H1 (cell line): ENCODE measurements around the gene PCDHGA1. TPM values are rescaled to one million over a fixed set of nuclear protein-coding genes. Genes with fewer than 3 reads are reported as not detected.
A peak's percentile ranks its signal among the peaks of the same experiment; 100 is the strongest.

Source experiments
- CTCF ChIA-PET: fragments of 300-600 bp; sonication (Branson Sonifier 250); formaldehyde crosslinking; loops from one replicate; lab custom pipeline; 2021; ENCODE audit not compliant: partially characterized antibody; lab: Charles Lee
- POLR2A ChIA-PET: fragments of 300-600 bp; sonication (Branson Sonifier 250); formaldehyde crosslinking; loops from one replicate; lab custom pipeline; 2021; ENCODE audit warnings: inconsistent platforms; ENCODE audit not compliant: partially characterized antibody; lab: Charles Lee
- DNase-seq, 2 experiments: peaks; one replicate each; pipeline versions ENCODE4 v3.0.0 to v3.0.0-alpha.2; 2010 to 2022; ENCODE audit warnings: low spot score in 2 of 2, low read depth in 1 of 2, mixed read lengths in 1 of 2
- FAIRE-seq: peaks from 2 replicates; lab custom pipeline; 2011; peaks lifted over from hg19 to GRCh38; lab: Jason Lieb, UNC
- H2AFZ ChIP-seq: 2 replicates; pipeline ENCODE4 v1.8.1; 2012; ENCODE audit warnings: low read length, inconsistent platforms
- H2AK5ac ChIP-seq: 2 replicates; pipeline ENCODE4 v1.6.1; 2013; ENCODE audit warnings: low read depth, low read length
- H2BK120ac ChIP-seq: replicated peaks from 2 replicates; pipeline ENCODE3; 2013; ENCODE audit warnings: low read depth, low read length, inconsistent platforms
- H2BK12ac ChIP-seq: 2 replicates; pipeline ENCODE4 v1.6.1; 2013; ENCODE audit warnings: low read depth, low read length
- H2BK15ac ChIP-seq: 2 replicates; pipeline ENCODE4 v1.6.1; 2013; ENCODE audit warnings: low read length
- H2BK20ac ChIP-seq: 2 replicates; pipeline ENCODE4 v1.6.1; 2013; ENCODE audit warnings: low read length
- H2BK5ac ChIP-seq: 2 replicates; pipeline ENCODE4 v1.6.1; 2013; ENCODE audit warnings: low read depth, low read length
- H3K14ac ChIP-seq: 2 replicates; pipeline ENCODE4 v1.6.1; 2013; ENCODE audit warnings: inconsistent platforms; ENCODE audit not compliant: insufficient read length
- H3K18ac ChIP-seq: 2 replicates; pipeline ENCODE4 v1.6.1; 2013; ENCODE audit warnings: low read length; ENCODE audit errors: extremely low read depth
- H3K23ac ChIP-seq: 2 replicates; pipeline ENCODE4 v1.6.1; 2013; ENCODE audit warnings: inconsistent platforms; ENCODE audit not compliant: insufficient read length
- H3K23me2 ChIP-seq: 2 replicates; pipeline ENCODE4 v1.6.1; 2013; ENCODE audit warnings: low read depth, low read length
- H3K27ac ChIP-seq: 2 replicates; pipeline ENCODE4 v1.6.1; 2011; ENCODE audit warnings: low read depth, low read length, inconsistent platforms
- H3K27me3 ChIP-seq, 4 experiments: replicated peaks in 1 of 4; 1 replicate in 1 of 4; 2 replicates in 3 of 4; pipeline versions ENCODE4 v1.6.1 to v1.8.1; 2011 to 2013; ENCODE audit warnings: low read length in 3 of 4, mild to moderate bottlenecking in 3 of 4, inconsistent platforms in 2 of 4, mixed read lengths in 2 of 4, moderate library complexity in 1 of 4; ENCODE audit not compliant: control insufficient read depth in 3 of 4, insufficient read depth in 3 of 4; ENCODE audit errors: extremely low read depth in 1 of 4
- H3K36me3 ChIP-seq, 4 experiments: 2 replicates each; pipeline versions ENCODE4 v1.6.1 to v1.8.1; 2011 to 2013; ENCODE audit warnings: mild to moderate bottlenecking in 4 of 4, low read length in 3 of 4, moderate library complexity in 2 of 4, control low read depth in 1 of 4, inconsistent platforms in 1 of 4; ENCODE audit not compliant: insufficient read depth in 4 of 4, control insufficient read depth in 2 of 4
- H3K4ac ChIP-seq: replicated peaks from 2 replicates; pipeline ENCODE3; 2013; ENCODE audit warnings: low read length, low read depth, mixed read lengths, inconsistent platforms; ENCODE audit not compliant: insufficient read length
- H3K4me1 ChIP-seq, 4 experiments: replicated peaks in 1 of 4; 1 replicate in 1 of 4; 2 replicates in 3 of 4; pipeline versions ENCODE4 v1.6.1 to v1.8.1; 2011 to 2013; ENCODE audit warnings: low read length in 3 of 4, inconsistent platforms in 2 of 4, mixed read lengths in 1 of 4; ENCODE audit not compliant: insufficient read depth in 4 of 4, control insufficient read depth in 3 of 4
- H3K4me2 ChIP-seq, 2 experiments: 2 replicates each; pipeline versions ENCODE4 v1.6.1 to v1.8.1; 2011 to 2013; ENCODE audit warnings: low read depth in 2 of 2, low read length in 2 of 2, control low read depth in 1 of 2, inconsistent platforms in 1 of 2, mild to moderate bottlenecking in 1 of 2; ENCODE audit not compliant: insufficient read depth in 1 of 2
- H3K4me3 ChIP-seq, 4 experiments: fragments of 200-600, 300-600 bp in 1 of 4; sonication (generic), shearing (Covaris generic), sonication (Bioruptor Twin) in 1 of 4; 2 replicates each; pipeline versions ENCODE4 v1.5.1 to v1.8.1; 2011 to 2016; ENCODE audit warnings: low read length in 4 of 4, low read depth in 3 of 4, control low read depth in 2 of 4, inconsistent platforms in 2 of 4, mild to moderate bottlenecking in 2 of 4, mixed read lengths in 1 of 4, moderate library complexity in 1 of 4; ENCODE audit not compliant: insufficient read depth in 2 of 4; ENCODE audit errors: extremely low read depth in 1 of 4
- H3K56ac ChIP-seq: replicated peaks from 2 replicates; pipeline ENCODE3; 2013; ENCODE audit warnings: low read depth, mild to moderate bottlenecking, mixed read lengths, low read length, inconsistent platforms; ENCODE audit not compliant: insufficient read length
- H3K79me1 ChIP-seq: 2 replicates; pipeline ENCODE4 v1.6.1; 2013; ENCODE audit warnings: low read depth, low read length, control low read depth
- H3K79me2 ChIP-seq, 2 experiments: 2 replicates each; pipeline versions ENCODE4 v1.6.1 to v1.8.1; 2012 to 2013; ENCODE audit warnings: low read length in 2 of 2, mild to moderate bottlenecking in 2 of 2, inconsistent platforms in 1 of 2; ENCODE audit not compliant: insufficient read depth in 2 of 2, control insufficient read depth in 1 of 2
- H3K9ac ChIP-seq, 4 experiments: replicated peaks in 1 of 4; 1 replicate in 1 of 4; 2 replicates in 3 of 4; pipeline versions ENCODE4 v1.6.1 to v1.8.1; 2011 to 2013; ENCODE audit warnings: low read depth in 3 of 4, low read length in 3 of 4, control low read depth in 2 of 4, mild to moderate bottlenecking in 2 of 4, moderate library complexity in 2 of 4, inconsistent platforms in 1 of 4; ENCODE audit errors: extremely low read depth in 1 of 4
- H3K9me3 ChIP-seq, 2 experiments: 2 replicates each; pipeline versions ENCODE4 v1.6.1 to v1.8.1; 2012 to 2013; ENCODE audit warnings: mild to moderate bottlenecking in 2 of 2, moderate library complexity in 2 of 2, control low read depth in 1 of 2, inconsistent platforms in 1 of 2, low read depth in 1 of 2, low read length in 1 of 2, mixed read lengths in 1 of 2; ENCODE audit not compliant: insufficient read depth in 2 of 2
- H4K20me1 ChIP-seq, 2 experiments: replicated peaks in 1 of 2; 2 replicates each; pipeline versions ENCODE3 to v1.8.1; 2011 to 2013; ENCODE audit warnings: inconsistent platforms in 2 of 2, low read length in 2 of 2, mild to moderate bottlenecking in 1 of 2; ENCODE audit not compliant: insufficient read depth in 2 of 2, control insufficient read depth in 1 of 2
- H4K5ac ChIP-seq: 2 replicates; pipeline ENCODE4 v1.6.1; 2013; ENCODE audit warnings: low read length, low read depth, mixed read lengths, inconsistent platforms; ENCODE audit not compliant: insufficient read length
- H4K8ac ChIP-seq: 2 replicates; pipeline ENCODE4 v1.8.0; 2013; ENCODE audit warnings: mild to moderate bottlenecking, moderate library complexity, low read length, inconsistent platforms; ENCODE audit not compliant: insufficient read depth; ENCODE audit errors: extremely low read depth
- H4K91ac ChIP-seq: replicated peaks from 2 replicates; pipeline ENCODE3; 2013; ENCODE audit warnings: low read length, mixed read lengths, inconsistent platforms; ENCODE audit not compliant: insufficient read length
- BACH1 ChIP-seq: IDR thresholded peaks from 2 replicates; pipeline ENCODE4 v1.6.1; 2012; ENCODE audit warnings: low read length, improper control_type of control experiment
- CBX5 ChIP-seq: fragments of 300-800, 300-1000 bp; sonication (generic); IDR thresholded peaks from 2 replicates; pipeline ENCODE4 v1.7.1; 2016; ENCODE audit warnings: antibody characterized with exemption, low read length, low read depth
- CBX8 ChIP-seq: fragments of 300-800, 300-1000 bp; sonication (generic); IDR thresholded peaks from 2 replicates; pipeline ENCODE4 v1.7.1; 2016; ENCODE audit warnings: low read depth, low read length, borderline replicate concordance
- GTF2F1 ChIP-seq: IDR thresholded peaks from 2 replicates; pipeline ENCODE4 v1.6.1; 2012; ENCODE audit warnings: low read depth, low read length, improper control_type of control experiment, borderline replicate concordance
- KDM5A ChIP-seq: fragments of 200-600 bp; IDR thresholded peaks from 2 replicates; pipeline ENCODE4 v1.7.1; 2012; ENCODE audit warnings: mild to moderate bottlenecking, low read length, inconsistent platforms, mixed read lengths
- NRF1 ChIP-seq: IDR thresholded peaks from 2 replicates; pipeline ENCODE4 v1.6.1; 2011; ENCODE audit warnings: mild to moderate bottlenecking, low read depth, low read length, improper control_type of control experiment
- TAF7 ChIP-seq: optimal IDR thresholded peaks from 2 replicates; pipeline ENCODE3; 2011; ENCODE audit warnings: low read depth, mild to moderate bottlenecking, inconsistent platforms, low read length, moderate library complexity, borderline replicate concordance
- WGBS, 2 experiments: shearing (Covaris generic) in 1 of 2; methylation state at CpG; one replicate each; pipeline versions ENCODE4 v1.1.6 to v1.1.7; 2013 to 2015; ENCODE audit warnings: low lambda C conversion rate in 2 of 2, mixed read lengths in 2 of 2, inconsistent platforms in 1 of 2, low coverage in 1 of 2, missing lambda C conversion rate in 1 of 2; ENCODE audit not compliant: insufficient replicate concordance in 2 of 2, insufficient coverage in 1 of 2, insufficient read length in 1 of 2; ENCODE audit errors: extremely low coverage in 1 of 2, missing lambda C conversion rate in 1 of 2; 5-methylcytosine and 5-hydroxymethylcytosine counted together
- polyA plus RNA-seq, 7 experiments: library from polyadenylated mRNA; depleted of rRNA in 3 of 7; stranded (reverse) in 5 of 7; unstranded in 2 of 7; fragments of >200 nt in 5 of 7; fragments of 200-250 nt in 2 of 7; gene quantifications; 1 replicate in 5 of 7; 2 replicates in 1 of 7; 4 replicates in 1 of 7; pipeline versions ENCODE4 v1.2.1 to v1.2.3, GENCODE V29; 2011 to 2013; ENCODE audit warnings: missing spikeins in 2 of 7, mixed read lengths in 2 of 7
- total RNA-seq: library from RNA; stranded (reverse); fragmentation: NEBNext Ultra II Directional; extraction: Animal tissue kit (Norgen Biotek cat#: 25700); gene quantifications from 2 replicates; pipeline ENCODE4 v1.2.1, GENCODE V29; 2021
- TF ChIP-seq, protein P1 (sequence below): IDR thresholded peaks from 2 replicates; pipeline ENCODE4 v1.6.1; 2012; ENCODE audit warnings: inconsistent platforms
- TF ChIP-seq, protein P2 (sequence below): IDR thresholded peaks from 2 replicates; pipeline ENCODE4 v1.6.1; 2011; ENCODE audit warnings: low read length, improper control_type of control experiment

PCDHGA1 gene
- total and polyA plus RNA-seq, 2 of the 8 experiments (the other 6 are each of a cell fraction or from before 2014, with no cell fraction given) = 0.57 to 0.89 TPM

DNA sequence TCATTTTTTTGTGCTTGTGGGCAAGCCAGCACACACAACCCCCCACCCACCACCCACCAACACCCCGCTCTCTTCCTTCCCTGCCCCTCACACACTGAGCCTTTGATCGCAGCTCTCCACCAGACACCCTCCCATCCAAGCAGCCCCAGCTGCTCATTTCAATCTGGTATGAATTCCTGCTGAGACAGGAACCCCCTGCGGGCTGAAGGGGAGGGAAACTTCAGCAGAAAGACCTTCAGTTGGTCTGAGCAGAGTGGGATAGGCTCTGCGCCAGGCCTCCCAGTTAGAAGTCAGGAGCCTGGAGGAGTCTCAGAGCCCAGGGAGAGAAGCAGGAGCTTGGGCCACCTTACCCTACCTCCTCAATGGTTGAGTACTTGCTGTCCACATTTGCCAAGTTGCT lies 165.7 kb downstream of the PCDHGA1 start:
- H3K4ac ChIP-seq = peak overlapping the region; percentile 46
- H3K27me3 ChIP-seq = peaks cover 11 to 32% (median 28%) of the 10 kb centered on the region in 4 experiments; a peak in 6 of 7 replicates
- H3K23me2 ChIP-seq = peaks cover 24% of the 10 kb centered on the region; the same call in 1 of the 2 replicates
- no peak overlapping the region for H4K5ac ChIP-seq
- TF ChIP-seq GTF2F1 = no peak
- TF ChIP-seq, protein P1, sequence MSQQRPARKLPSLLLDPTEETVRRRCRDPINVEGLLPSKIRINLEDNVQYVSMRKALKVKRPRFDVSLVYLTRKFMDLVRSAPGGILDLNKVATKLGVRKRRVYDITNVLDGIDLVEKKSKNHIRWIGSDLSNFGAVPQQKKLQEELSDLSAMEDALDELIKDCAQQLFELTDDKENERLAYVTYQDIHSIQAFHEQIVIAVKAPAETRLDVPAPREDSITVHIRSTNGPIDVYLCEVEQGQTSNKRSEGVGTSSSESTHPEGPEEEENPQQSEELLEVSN = no peak
- TF ChIP-seq KDM5A = no peak
- TF ChIP-seq CBX8 = no peak
- TF ChIP-seq BACH1 = no peak
- TF ChIP-seq CBX5 = no peak
- no peak for TF ChIP-seq TAF7
- TF ChIP-seq, protein P2, sequence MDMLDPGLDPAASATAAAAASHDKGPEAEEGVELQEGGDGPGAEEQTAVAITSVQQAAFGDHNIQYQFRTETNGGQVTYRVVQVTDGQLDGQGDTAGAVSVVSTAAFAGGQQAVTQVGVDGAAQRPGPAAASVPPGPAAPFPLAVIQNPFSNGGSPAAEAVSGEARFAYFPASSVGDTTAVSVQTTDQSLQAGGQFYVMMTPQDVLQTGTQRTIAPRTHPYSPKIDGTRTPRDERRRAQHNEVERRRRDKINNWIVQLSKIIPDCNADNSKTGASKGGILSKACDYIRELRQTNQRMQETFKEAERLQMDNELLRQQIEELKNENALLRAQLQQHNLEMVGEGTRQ = no peak
- TF ChIP-seq NRF1 = no peak
- peaks cover 0 to under 1% of the 10 kb centered on the region in 2 experiments for H4K20me1 ChIP-seq
- H3K56ac ChIP-seq = no peak overlapping the region
- peak overlapping the region; percentile 78; the same call in 1 of the 2 replicates for H2BK12ac ChIP-seq
- no peak overlapping the region for H3K14ac ChIP-seq
- H3K79me1 ChIP-seq = peaks cover 4% of the 10 kb centered on the region
- 0 out of 2 replicates have a peak overlapping the region, but pooled peaks have one; percentile 66 for H2AK5ac ChIP-seq
- no peak for DNase-seq
- H2BK15ac ChIP-seq = peak overlapping the region; percentile 95; the same call in 1 of the 2 replicates
- no peaks in the 10 kb centered on the region for H3K9me3 ChIP-seq
- H4K8ac ChIP-seq = no peak overlapping the region; the same call in 1 of the 2 replicates
- H2AFZ ChIP-seq = no peak overlapping the region
- ChIA-PET POLR2A (interaction anchor here (0.7 to 1.1 kb wide), 4 partner anchors 11 to 17 kb away, joined by 3 to 4 read pairs (median 4); no protein-coding TSS in a partner anchor), CTCF (interaction anchor here (0.9 to 50.9 kb wide), 11 partner anchors 11 to 273 kb away, joined by 3 to 1236 read pairs (median 5); partner anchors contain the start of genes PCDHB14, PCDHGA10, PCDHGA11 and PCDHGA9)
- 40% methylated on average over 4 of the region's 4 CpGs; no CpG with 5 or more reads in 1 of the 2 experiments for WGBS, 2 experiments
- FAIRE-seq = no peak
- no peak overlapping the region for H3K27ac ChIP-seq
- no peaks in the 10 kb centered on the region for H3K36me3 ChIP-seq
- H3K23ac ChIP-seq = no peak overlapping the region
- peak overlapping the region in 1 of 4 experiments; percentile 41; a peak in 1 of 8 replicates for H3K4me3 ChIP-seq
- peak overlapping the region; percentile 94; the same call in 1 of the 2 replicates for H2BK5ac ChIP-seq
- H3K4me1 ChIP-seq = peaks cover 6 to 37% (median 25%) of the 10 kb centered on the region in 4 experiments
- H3K4me2 ChIP-seq = peak overlapping the region; percentile 55 to 82; a peak in 3 of 4 replicates
- peak overlapping the region; percentile 34 for H4K91ac ChIP-seq
- no peak overlapping the region for H3K9ac ChIP-seq
- no peaks in the 10 kb centered on the region for H3K79me2 ChIP-seq
- H3K18ac ChIP-seq = peak overlapping the region; percentile 97; the same call in 1 of the 2 replicates
- H2BK120ac ChIP-seq = no peak overlapping the region
- peak overlapping the region; percentile 95; the same call in 1 of the 2 replicates for H2BK20ac ChIP-seq
